Activated naive CD8-positive, alpha-beta T cell treated with anti-CD3 and anti-CD28 coated beads, Interleukin-2, amount 50 U/mL, for 24 hours (primary cell): ENCODE results near the gene TUBA1C.

Experiments
- ATAC-seq: fragments of 150-1000 bp; cut with Tn5 transposase; one replicate; pipeline ENCODE4 v1.10.0; 2021
- DNase-seq: peaks from one replicate; pipeline ENCODE4 v3.0.0; 2021
- H3K27ac Mint-ChIP-seq: one replicate; pipeline ENCODE4 v1.8.0; 2021; ENCODE audit warnings: mild to moderate bottlenecking, mixed read lengths
- H3K27me3 Mint-ChIP-seq: one replicate; pipeline ENCODE4 v1.8.0; 2021; ENCODE audit warnings: mixed read lengths
- H3K36me3 Mint-ChIP-seq: one replicate; pipeline ENCODE4 v1.8.0; 2021; ENCODE audit warnings: low read depth, mixed read lengths
- H3K4me1 Mint-ChIP-seq: one replicate; pipeline ENCODE4 v1.8.0; 2021; ENCODE audit warnings: mixed read lengths
- H3K4me3 Mint-ChIP-seq: one replicate; pipeline ENCODE4 v1.8.0; 2021; ENCODE audit warnings: mild to moderate bottlenecking, moderate library complexity, mixed read lengths
- H3K9me3 Mint-ChIP-seq: one replicate; pipeline ENCODE4 v1.8.0; 2021; ENCODE audit warnings: mixed read lengths

Gene TUBA1C

DNA sequence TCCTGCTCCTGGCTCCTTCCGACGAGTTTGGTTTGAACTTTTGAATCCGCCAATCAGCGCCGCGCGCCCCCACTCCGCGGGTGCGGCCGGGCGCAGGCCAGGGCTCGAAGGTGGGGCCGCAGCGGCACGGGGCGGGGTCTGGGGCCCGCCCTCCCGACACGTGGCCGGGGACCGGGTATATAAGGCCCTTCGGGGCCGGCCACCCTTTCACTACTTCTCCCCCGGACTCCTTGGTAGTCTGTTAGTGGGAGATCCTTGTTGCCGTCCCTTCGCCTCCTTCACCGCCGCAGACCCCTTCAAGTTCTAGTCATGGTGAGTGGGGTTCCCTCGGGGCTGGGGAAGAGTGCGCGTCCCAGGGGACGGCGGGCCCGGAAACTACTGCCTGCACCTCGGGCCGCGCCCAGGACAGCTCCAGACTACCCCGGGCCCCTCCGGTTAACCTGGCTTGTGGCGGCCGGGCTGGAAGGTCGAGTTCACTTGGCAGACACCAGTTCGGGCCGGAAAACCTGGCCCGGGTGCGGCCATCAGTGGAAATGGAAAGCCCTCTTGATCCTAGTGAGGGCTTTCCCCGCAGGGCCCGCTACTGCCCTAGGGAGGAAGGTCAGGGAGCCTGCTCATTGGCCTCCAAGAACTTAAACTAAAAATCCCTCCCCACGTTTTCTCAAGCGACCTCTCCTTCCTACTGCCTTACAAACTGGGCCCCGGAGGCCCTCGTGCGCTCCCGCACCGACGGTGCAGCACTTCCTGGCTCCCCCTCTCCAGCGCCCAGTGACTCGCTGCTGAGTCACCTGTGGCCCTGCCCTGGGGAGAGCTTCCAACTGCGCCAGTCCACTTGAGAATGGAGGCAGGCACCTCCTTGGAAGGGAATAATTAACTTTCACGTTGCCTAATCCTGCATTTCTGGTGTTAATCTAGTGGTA lies at the start of gene TUBA1C:
Gene TUBA1C (plus strand): TSS at position 210 of the 920 bp plus-strand sequence. CDS start 100 bp downstream, at position 310.
- Mint-ChIP-seq H3K27me3 (no peaks in the 10 kb centered on the region), H3K4me1 (peaks cover 51% of the 10 kb centered on the region), H3K36me3 (peaks cover 44% of the 10 kb centered on the region), H3K27ac (peak within 1 kb of the TSS; percentile 98), H3K4me3 (peak within 1 kb of the TSS; percentile 97), H3K9me3 (no peaks in the 10 kb centered on the region)
- ATAC-seq (peak; percentile 88), DNase-seq (peak; percentile 94)

DNA sequence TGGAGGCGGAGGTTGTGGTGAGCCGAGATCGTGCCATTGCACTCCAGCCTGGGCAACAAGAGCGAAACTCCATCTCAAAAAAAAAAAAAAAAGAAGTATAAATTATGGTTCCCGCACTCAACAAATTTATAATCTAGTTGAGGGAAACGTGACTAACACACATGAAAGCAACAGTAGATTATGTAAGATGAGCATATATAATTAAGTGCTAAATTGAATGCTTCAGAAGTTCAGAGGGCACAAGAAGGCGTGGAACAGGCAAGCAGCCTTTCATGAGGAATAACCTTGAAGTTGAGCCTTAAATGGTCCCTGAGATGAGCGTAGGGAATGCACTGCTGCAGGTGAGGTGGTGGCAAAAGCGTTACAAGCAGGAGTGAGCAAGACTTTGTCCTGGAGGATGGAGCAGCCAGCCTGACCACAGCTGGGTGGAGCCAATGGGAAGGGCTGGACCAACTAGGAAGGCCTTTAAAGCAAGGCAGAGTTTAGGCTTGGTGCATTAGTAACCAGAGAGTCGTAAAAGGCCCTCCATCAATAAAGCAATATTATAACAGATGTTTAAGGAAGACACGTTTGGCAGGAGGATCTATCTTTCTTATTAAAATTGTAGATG lies 45.4 kb upstream of the TUBA1C start:
- DNase-seq (no peak), ATAC-seq (no peak)
- no peaks in the 10 kb centered on the region for H3K27me3 Mint-ChIP-seq
- no peaks in the 10 kb centered on the region for H3K4me1 Mint-ChIP-seq
- no peaks in the 10 kb centered on the region for H3K36me3 Mint-ChIP-seq
- H3K9me3 Mint-ChIP-seq, result no peaks in the 10 kb centered on the region
- no peak overlapping the region for H3K4me3 Mint-ChIP-seq
- no peak overlapping the region for H3K27ac Mint-ChIP-seq

DNA sequence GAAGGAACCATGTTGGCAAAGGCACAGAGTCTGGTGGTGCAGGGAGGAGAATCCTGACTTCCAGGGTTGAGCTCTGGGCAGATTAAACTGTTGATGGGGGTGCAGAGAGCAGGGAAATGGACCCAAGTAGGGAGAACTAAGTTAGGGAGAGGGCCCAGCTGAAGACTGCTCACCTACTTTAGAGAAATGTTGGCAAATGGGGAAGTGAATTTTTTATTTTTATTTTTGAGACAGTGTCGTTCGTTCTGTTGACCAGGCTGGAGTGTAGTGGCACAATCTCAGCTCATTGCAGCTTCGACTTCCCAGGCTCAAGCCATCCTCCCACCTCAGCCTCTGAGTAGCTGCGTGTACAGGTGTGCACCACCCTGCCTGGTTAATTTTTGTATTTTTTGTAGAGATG lies 43.9 kb upstream of the TUBA1C start:
- H3K27me3 Mint-ChIP-seq, result no peaks in the 10 kb centered on the region
- H3K4me3 Mint-ChIP-seq, result no peak overlapping the region
- H3K36me3 Mint-ChIP-seq, result no peaks in the 10 kb centered on the region
- H3K9me3 Mint-ChIP-seq, result no peaks in the 10 kb centered on the region
- H3K4me1 Mint-ChIP-seq, result no peaks in the 10 kb centered on the region
- DNase-seq (no peak), ATAC-seq (no peak)
- H3K27ac Mint-ChIP-seq, result no peak overlapping the region

DNA sequence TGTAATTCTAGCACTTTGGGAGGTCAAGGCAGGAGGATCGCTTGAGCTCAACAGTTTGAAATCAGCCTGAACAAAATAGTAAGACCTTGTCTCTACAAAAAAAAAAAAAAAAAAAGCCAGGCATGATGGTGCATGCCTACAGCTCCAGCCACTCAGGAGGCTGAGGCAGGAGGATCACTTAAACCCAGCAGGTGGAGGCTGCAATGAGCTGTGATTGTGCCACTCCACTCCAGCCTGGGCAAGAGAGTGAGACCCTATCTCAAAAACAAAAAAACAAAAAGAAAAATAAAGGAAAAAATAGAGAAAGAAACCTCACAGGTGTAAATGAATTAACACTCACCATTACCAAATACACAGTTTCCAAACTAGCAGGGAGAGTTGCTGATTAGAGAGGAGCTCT lies 41.8 kb upstream of the TUBA1C start:
- H3K4me3 Mint-ChIP-seq, result no peak overlapping the region
- H3K9me3 Mint-ChIP-seq, result no peaks in the 10 kb centered on the region
- ATAC-seq, result no peak
- DNase-seq, result no peak
- H3K4me1 Mint-ChIP-seq, result no peaks in the 10 kb centered on the region
- H3K27ac Mint-ChIP-seq, result no peak overlapping the region
- H3K27me3 Mint-ChIP-seq, result no peaks in the 10 kb centered on the region
- no peaks in the 10 kb centered on the region for H3K36me3 Mint-ChIP-seq

DNA sequence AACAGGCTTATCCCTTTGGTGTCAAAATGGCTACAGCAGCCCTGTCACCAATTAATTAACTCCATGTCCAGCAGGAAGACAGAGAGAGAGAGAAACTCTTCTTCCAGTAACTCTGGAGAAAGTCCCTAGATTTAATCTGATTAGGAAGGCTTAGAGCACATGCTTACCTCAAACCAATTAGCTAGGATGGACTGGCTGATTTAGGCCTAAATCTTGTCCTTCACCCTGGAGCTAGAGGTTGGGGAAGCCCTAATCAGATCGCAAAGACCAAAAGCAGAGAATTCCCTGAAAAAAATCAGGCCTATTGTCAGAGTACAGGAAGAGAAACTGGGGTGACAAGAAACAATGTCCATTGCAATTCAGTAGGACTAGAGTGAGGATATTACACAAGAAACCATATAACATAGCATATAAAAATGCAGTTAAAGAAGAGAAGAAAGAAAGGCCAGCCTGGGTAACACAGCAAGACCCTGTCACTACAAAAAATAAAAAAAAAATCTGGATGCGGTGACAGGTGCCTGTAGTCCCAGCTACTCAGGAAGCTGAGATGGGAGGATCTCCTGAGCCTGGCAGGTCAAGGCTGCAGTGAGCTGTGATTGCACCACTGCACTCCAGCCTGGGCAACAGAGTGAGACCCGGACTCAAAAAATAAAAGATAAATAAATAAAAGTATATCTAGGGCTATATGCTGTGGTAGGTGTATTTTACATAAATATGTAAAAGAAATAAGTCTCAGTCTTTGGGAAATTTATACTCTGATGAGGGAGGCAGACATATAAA lies 41.1 kb upstream of the TUBA1C start:
- H3K27me3 Mint-ChIP-seq, result no peaks in the 10 kb centered on the region
- H3K36me3 Mint-ChIP-seq, result no peaks in the 10 kb centered on the region
- no peak overlapping the region for H3K4me3 Mint-ChIP-seq
- ATAC-seq, result no peak
- no peak overlapping the region for H3K27ac Mint-ChIP-seq
- H3K9me3 Mint-ChIP-seq, result no peaks in the 10 kb centered on the region
- no peaks in the 10 kb centered on the region for H3K4me1 Mint-ChIP-seq
- DNase-seq, result no peak

DNA sequence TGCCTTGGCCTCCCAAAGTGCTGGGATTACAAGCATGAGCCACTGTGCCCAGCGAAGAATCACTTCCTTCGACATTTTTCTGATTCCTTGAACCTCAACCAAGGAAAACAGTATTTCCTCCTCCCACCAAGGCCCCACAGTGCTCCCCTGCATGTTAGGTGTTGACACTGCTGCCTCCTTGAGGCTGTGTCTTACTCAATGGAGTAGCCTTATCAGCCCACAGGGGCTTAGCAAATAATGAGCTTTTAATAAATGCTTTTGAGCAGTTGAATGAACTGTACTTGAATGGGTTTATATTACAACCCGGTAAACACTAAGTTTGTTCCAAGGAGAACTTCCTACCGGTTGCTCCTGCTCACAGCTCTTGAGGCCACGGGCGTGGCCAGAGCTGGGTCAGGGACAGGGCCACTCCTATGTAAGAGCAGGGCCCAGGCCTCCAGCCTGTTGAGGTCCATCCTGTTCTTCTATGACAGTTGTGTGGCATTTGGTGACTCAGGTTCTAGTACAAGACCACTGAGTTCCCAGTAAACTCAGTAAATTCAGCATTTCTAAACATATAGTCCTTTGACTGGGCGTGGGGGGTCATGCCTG lies 39.2 kb upstream of the TUBA1C start:
- no peaks in the 10 kb centered on the region for H3K27me3 Mint-ChIP-seq
- no peaks in the 10 kb centered on the region for H3K36me3 Mint-ChIP-seq
- no peak for ATAC-seq
- H3K9me3 Mint-ChIP-seq, result no peaks in the 10 kb centered on the region
- H3K27ac Mint-ChIP-seq, result no peak overlapping the region
- no peak for DNase-seq
- H3K4me1 Mint-ChIP-seq, result no peaks in the 10 kb centered on the region
- no peak overlapping the region for H3K4me3 Mint-ChIP-seq

DNA sequence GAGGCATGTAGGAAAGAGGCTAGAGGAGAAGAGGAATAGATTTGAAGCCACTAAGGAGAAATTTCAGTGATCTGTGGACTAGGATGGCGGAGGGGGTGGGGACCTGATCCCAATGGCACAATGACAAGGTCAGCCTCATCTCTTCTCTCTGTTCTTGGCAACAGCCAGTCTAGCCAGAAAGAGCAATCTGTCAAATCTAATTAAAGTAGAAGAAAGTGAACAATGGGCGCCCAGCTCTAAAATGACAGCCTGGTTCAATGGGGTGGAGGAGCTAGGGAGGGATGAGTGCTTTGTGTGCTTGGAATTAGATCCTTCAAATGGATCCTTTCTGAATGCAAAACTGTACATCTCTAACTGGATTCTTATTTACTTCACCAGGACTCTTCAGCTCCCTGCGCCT lies 37.2 kb upstream of the TUBA1C start:
- Mint-ChIP-seq H3K9me3 (no peaks in the 10 kb centered on the region), H3K27ac (no peak overlapping the region), H3K27me3 (no peaks in the 10 kb centered on the region), H3K4me3 (no peak overlapping the region), H3K4me1 (no peaks in the 10 kb centered on the region), H3K36me3 (no peaks in the 10 kb centered on the region)
- no peak for ATAC-seq
- DNase-seq, result no peak

DNA sequence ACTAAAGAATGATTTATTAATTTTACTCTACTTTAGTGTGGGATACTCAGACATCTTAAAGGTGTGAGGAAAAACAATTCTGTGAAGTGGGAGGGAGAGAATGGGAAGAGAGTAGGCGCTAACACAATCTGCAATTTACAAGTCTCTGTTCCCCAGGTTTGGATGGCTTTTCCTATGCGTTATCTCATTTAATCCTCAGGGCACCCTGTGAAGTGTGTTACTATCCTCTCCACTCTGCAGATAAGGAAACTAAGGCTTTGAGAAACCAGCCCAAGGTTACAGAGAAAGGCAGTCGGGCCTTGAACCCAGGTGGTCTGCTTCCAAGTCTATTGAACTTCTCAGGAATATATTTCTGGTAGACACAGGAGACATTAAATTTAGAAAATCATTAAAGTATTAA lies 36.2 kb upstream of the TUBA1C start:
- DNase-seq (no peak), ATAC-seq (no peak)
- H3K9me3 Mint-ChIP-seq, result no peaks in the 10 kb centered on the region
- H3K27me3 Mint-ChIP-seq, result no peaks in the 10 kb centered on the region
- peaks cover 3% of the 10 kb centered on the region for H3K4me1 Mint-ChIP-seq
- no peaks in the 10 kb centered on the region for H3K36me3 Mint-ChIP-seq
- H3K4me3 Mint-ChIP-seq, result no peak overlapping the region
- no peak overlapping the region for H3K27ac Mint-ChIP-seq

DNA sequence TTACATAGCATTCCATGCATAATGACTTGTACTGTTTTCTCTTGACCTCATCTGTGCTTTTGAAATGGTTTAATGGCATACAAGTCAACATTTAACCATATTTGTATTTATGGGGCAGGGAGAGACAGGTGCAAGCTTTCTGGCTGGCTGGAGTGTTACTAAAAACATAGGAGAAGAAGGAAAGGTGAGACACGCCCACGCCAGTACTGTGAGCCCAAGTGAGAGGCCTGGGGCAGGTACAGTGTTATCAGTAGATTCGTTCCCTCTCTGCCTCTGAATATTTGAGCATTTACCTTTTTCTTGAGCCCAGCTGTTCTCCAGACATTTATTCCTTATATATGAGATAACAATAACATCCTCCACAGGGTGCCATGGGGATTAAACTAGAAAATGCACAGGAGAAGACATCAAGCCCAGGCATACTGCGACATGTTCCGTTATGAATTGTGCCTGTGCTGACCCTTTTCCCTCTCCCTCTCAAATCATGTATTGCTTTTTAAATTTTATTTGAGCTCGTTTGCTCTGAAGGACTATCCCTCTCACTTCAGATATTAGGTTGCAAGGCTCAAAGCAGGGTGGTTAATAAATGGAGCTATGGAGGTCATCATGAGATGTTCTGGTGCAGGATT lies 34.6 kb upstream of the TUBA1C start:
- Mint-ChIP-seq H3K4me3 (no peak overlapping the region), H3K9me3 (no peaks in the 10 kb centered on the region), H3K27ac (no peak overlapping the region)

DNA sequence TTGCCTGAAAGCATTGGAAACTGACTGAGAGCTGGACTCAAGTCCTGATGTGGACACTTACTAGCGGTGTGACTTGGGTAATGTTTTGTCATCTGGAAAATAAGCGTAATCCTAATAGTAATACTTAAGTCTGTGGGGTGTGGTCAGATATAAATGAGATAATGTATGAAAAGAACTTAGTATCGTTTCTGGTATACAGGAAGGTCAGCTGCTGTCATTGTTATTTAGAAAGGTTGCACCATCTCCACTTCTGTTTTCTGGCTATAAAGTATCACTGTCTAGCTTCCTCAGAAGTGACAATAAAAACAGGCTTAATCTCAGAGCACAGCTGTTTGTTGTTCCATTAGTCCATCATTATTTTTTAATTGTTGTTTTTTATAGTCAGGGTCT lies 34.1 kb upstream of the TUBA1C start:
- DNase-seq (no peak), ATAC-seq (no peak)
- Mint-ChIP-seq H3K36me3 (no peaks in the 10 kb centered on the region), H3K27me3 (no peaks in the 10 kb centered on the region), H3K4me3 (no peak overlapping the region), H3K27ac (no peak overlapping the region), H3K9me3 (no peaks in the 10 kb centered on the region), H3K4me1 (peaks cover 19% of the 10 kb centered on the region)

More for the DNA sequence above, 34.6 kb upstream of the TUBA1C start:
- DNase-seq (no peak), ATAC-seq (no peak)
- Mint-ChIP-seq H3K4me1 (peaks cover 17% of the 10 kb centered on the region), H3K27me3 (no peaks in the 10 kb centered on the region), H3K36me3 (no peaks in the 10 kb centered on the region)

DNA sequence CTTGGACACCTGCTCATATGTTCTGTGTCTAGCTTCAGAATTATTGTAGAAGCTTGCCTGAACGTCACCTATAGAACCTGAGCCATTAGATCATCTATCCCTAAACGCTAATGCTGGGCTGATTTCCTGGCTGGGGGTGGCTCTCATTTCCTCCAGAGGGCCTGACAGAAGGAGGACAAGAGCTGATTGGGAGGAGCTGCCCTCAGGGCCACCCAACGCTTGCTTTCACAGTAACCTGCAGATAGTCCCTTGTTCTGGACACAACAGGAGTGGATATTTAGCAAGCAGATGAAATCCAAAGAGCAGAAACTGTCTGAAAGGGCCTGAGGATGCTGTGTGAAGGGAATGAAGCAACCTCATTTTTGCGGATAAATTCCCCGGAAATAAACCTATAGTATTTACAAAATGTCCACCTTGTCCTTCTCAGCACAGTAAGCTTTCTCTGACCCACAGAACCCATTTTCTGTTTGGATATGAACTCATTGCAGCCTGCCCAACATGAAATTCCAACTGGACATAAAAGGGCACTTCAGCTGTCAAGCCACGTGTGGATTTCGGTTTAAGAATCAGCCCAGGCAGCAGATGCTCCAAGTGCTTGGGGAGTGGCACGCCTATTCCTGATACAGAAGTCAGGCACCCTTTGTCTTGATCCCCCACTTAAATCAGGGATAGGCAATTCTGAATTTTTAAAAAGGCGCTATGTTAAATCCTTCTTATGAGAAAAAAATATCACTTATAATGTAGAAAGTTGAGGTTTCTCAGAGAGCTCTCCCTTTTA lies 32.8 kb upstream of the TUBA1C start:
- Mint-ChIP-seq H3K9me3 (no peaks in the 10 kb centered on the region), H3K36me3 (no peaks in the 10 kb centered on the region), H3K4me1 (peaks cover 26% of the 10 kb centered on the region), H3K27ac (no peak overlapping the region), H3K4me3 (no peak overlapping the region), H3K27me3 (no peaks in the 10 kb centered on the region)
- ATAC-seq (no peak), DNase-seq (no peak)

DNA sequence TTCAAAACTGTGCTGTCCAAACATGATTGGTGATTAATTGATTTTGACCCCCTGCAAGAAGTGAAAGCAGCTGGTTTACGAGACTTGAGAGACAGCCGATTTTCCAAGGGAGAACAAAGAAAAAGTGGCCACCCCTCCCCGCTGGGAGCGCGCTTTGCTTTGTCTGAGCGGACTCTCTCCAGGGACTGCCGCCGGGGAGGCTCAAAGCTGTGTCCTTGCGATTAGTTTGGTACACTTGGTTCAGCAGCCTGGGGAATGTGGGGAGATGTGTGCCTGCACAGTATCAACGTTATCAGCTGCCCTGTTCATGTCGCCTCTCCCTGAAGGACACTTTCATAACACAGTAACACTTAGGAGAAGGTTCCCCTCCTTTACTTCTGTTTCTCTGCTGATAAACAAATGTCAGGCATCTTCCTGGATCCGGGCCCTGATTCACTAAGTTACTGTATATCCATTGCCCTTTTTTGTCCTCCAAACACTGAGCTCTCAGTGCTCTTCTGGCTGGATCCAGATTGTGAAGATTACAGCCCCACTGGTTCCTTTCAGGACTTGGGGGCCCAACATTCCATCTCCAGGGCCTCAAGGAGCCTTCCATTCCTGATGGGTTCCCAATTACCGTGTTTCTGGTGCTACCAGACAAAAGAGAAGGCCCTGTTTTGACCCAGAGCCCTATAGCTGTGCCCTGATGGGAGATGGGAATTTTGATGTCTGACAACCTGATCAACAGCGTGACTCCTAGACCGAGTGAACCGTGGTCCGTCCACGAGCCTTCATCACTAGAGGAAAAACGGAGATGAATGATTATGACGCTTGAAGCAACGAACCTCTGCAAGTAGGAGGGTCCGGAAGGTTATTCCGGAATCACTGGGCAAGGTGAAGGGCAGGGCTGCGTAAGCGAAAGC lies 31.7 kb upstream of the TUBA1C start:
- Mint-ChIP-seq H3K36me3 (no peaks in the 10 kb centered on the region), H3K4me3 (peak overlapping the region; percentile 80), H3K4me1 (peaks cover 26% of the 10 kb centered on the region), H3K27me3 (no peaks in the 10 kb centered on the region), H3K9me3 (no peaks in the 10 kb centered on the region), H3K27ac (peak overlapping the region; percentile 86)
- ATAC-seq (no peak), DNase-seq (no peak)
